Measurements from ENCODE around the gene UTP25. TPM values are rescaled to one million over a fixed set of nuclear protein-coding genes. Genes with fewer than 3 reads are reported as not detected.

The UTP25 gene
- total and polyA plus RNA-seq, 7 experiments from 2014 or later = 3.2 to 16.3 (median 8.0) TPM

DNA sequence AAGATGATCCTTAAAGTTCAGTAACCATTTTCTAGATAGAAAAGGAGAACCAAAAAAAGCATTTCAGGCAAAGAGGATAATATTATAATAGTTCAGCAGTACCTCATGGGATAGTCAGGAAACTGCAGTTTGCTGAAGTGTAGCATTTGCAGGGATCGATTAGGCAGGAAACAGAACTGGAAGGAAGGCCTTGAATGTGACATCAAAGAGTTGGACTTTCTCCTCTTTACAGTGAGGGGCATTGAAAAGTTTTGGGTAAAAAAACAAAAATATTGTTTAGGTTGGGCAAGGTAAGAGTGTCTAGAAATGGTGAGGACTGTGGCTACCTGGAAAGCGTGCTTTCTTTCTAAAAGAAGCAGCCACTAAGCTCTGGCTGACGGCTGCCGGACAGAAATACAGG lies 13.9 kb upstream of the UTP25 start:
- ATAC-seq (no peak), DNase-seq (no peak)
- CTCF ChIA-PET = interaction anchor here (2.2 kb wide), 1 partner anchor 10 kb away, joined by 14 read pairs; no protein-coding TSS in a partner anchor
- H3K4me1 ChIP-seq (ENCODE audit: control insufficient read depth in 2 of 2, insufficient read depth in 2 of 2, low read length in 2 of 2) = no peaks in the 10 kb centered on the region
- peaks cover 0 to 5% (median 0%) of the 10 kb centered on the region in 5 donors for H3K27me3 Mint-ChIP-seq
- intact Hi-C loops (cut with micrococcal nuclease) = no loop called here
- POLR2A ChIA-PET = interaction anchor here (0.6 to 0.8 kb wide), 2 partner anchors 11 to 22 kb away, joined by 3 to 4 read pairs; no protein-coding TSS in a partner anchor
- no peak overlapping the region for H3K27ac Mint-ChIP-seq
- H3K36me3 Mint-ChIP-seq = peaks cover 0 to 5% (median 0%) of the 10 kb centered on the region in 5 donors
- no peaks in the 10 kb centered on the region for H3K9me3 ChIP-seq (ENCODE audit: control insufficient read depth in 2 of 3, low read length in 3 of 3)
- H3K4me3 ChIP-seq (ENCODE audit: low read length) = no peak overlapping the region
- no peak overlapping the region for H3K27ac ChIP-seq (ENCODE audit: low read depth, low read length)
- no peaks in the 10 kb centered on the region for H3K36me3 ChIP-seq (ENCODE audit: control insufficient read depth in 2 of 3, insufficient read depth in 3 of 3, low read length in 3 of 3)
- H3K27me3 ChIP-seq (ENCODE audit: control insufficient read depth in 2 of 2, insufficient read depth in 2 of 2, low read length in 2 of 2) = no peaks in the 10 kb centered on the region
- no peak overlapping the region for H3K4me3 Mint-ChIP-seq
- H3K4me1 Mint-ChIP-seq = peaks cover 0 to 10% (median 2%) of the 10 kb centered on the region in 7 donors
- no peaks in the 10 kb centered on the region for H3K9me3 Mint-ChIP-seq

- Mint-ChIP-seq H3K27me3 (peaks cover 0 to 13% (median 3%) of the 10 kb centered on the region in 5 donors), H3K9me3 (no peaks in the 10 kb centered on the region), H3K4me3 (no peak overlapping the region), H3K36me3 (peaks cover 0 to 5% (median 0%) of the 10 kb centered on the region in 5 donors), H3K27ac (peak overlapping the region in 1 of 9 donors; percentile 3), H3K4me1 (peaks cover 0 to 10% (median 0%) of the 10 kb centered on the region in 7 donors)
- ATAC-seq = no peak
- Histone ChIP-seq H3K27ac (ENCODE audit: low read depth, low read length) (no peak overlapping the region), H3K4me1 (ENCODE audit: control insufficient read depth in 2 of 2, insufficient read depth in 2 of 2, low read length in 2 of 2) (no peaks in the 10 kb centered on the region), H3K27me3 (ENCODE audit: control insufficient read depth in 2 of 2, insufficient read depth in 2 of 2, low read length in 2 of 2) (no peaks in the 10 kb centered on the region), H3K4me3 (ENCODE audit: low read length) (no peak overlapping the region), H3K36me3 (ENCODE audit: control insufficient read depth in 2 of 3, insufficient read depth in 3 of 3, low read length in 3 of 3) (no peaks in the 10 kb centered on the region), H3K9me3 (ENCODE audit: control insufficient read depth in 2 of 3, low read length in 3 of 3) (no peaks in the 10 kb centered on the region)
- intact Hi-C loops (cut with micrococcal nuclease) = no loop called here
- POLR2A ChIA-PET = interaction anchor here (1.1 to 1.6 kb wide), 4 partner anchors 12 to 54 kb away, joined by 3 to 6 read pairs (median 4); partner anchors contain the start of gene UTP25
- peak in 1 of 9 donors; percentile 16 for DNase-seq
- CTCF ChIA-PET = interaction anchor here (0.5 to 1.0 kb wide), 2 partner anchors 12 kb away, joined by 3 to 5 read pairs; partner anchors contain the start of gene UTP25
Observed at GRCh38 chr1:209815490-209815889, 12.3 kb upstream of the UTP25 start.

DNA sequence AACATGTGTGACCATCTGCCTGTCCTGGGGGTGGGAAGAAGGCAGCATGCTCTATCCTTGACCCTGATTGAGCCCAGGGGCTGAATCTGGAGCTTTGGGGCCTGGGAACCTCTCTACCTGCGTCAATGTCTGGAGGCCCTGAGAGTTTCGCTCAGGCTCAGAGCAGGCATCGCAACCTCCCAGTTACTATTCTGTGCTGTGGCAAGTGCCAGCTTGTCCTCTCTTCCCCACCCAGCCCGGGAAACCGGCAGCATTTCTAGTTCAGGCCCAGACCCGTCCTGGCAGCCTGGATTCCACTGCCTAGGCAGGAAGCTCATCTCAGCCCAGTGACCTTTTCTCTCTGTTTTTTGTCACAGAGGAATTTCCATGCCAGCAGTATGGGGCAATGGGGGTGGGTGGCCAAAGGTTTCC lies 11.8 kb upstream of the UTP25 start:
- POLR2A ChIA-PET = interaction anchor here (1.1 to 1.6 kb wide), 4 partner anchors 11 to 54 kb away, joined by 3 to 6 read pairs (median 4); partner anchors contain the start of gene UTP25
- Histone ChIP-seq H3K9me3 (ENCODE audit: control insufficient read depth in 2 of 3, low read length in 3 of 3) (no peaks in the 10 kb centered on the region), H3K4me3 (ENCODE audit: low read length) (no peak overlapping the region), H3K36me3 (ENCODE audit: control insufficient read depth in 2 of 3, insufficient read depth in 3 of 3, low read length in 3 of 3) (no peaks in the 10 kb centered on the region), H3K27ac (ENCODE audit: low read depth, low read length) (no peak overlapping the region), H3K4me1 (ENCODE audit: control insufficient read depth in 2 of 2, insufficient read depth in 2 of 2, low read length in 2 of 2) (no peaks in the 10 kb centered on the region), H3K27me3 (ENCODE audit: control insufficient read depth in 2 of 2, insufficient read depth in 2 of 2, low read length in 2 of 2) (no peaks in the 10 kb centered on the region)
- Mint-ChIP-seq H3K9me3 (no peaks in the 10 kb centered on the region), H3K36me3 (peaks cover 0 to 5% (median 0%) of the 10 kb centered on the region in 5 donors), H3K4me1 (peaks cover 0 to 10% (median 0%) of the 10 kb centered on the region in 7 donors), H3K27ac (no peak overlapping the region), H3K4me3 (no peak overlapping the region), H3K27me3 (peaks cover under 1 to 17% (median 6%) of the 10 kb centered on the region in 5 donors)
- DNase-seq (no peak), ATAC-seq (no peak)
- intact Hi-C loops (cut with micrococcal nuclease) = no loop called here
- CTCF ChIA-PET = interaction anchor here (0.5 to 1.0 kb wide), 2 partner anchors 11 to 12 kb away, joined by 3 to 5 read pairs; partner anchors contain the start of gene UTP25

- H3K27me3 Mint-ChIP-seq = peaks cover 7 to 24% (median 9%) of the 10 kb centered on the region in 5 donors
- no peak overlapping the region for H3K4me3 Mint-ChIP-seq
- ATAC-seq (no peak), DNase-seq (no peak)
- CTCF ChIA-PET = no interaction called here
- H3K36me3 Mint-ChIP-seq = peaks cover 0 to 5% (median 0%) of the 10 kb centered on the region in 5 donors
- POLR2A ChIA-PET = no interaction called here
- no peak overlapping the region for H3K4me3 ChIP-seq (ENCODE audit: low read length)
- intact Hi-C loops (cut with micrococcal nuclease) = no loop called here
- no peaks in the 10 kb centered on the region for H3K4me1 ChIP-seq (ENCODE audit: control insufficient read depth in 2 of 2, insufficient read depth in 2 of 2, low read length in 2 of 2)
- H3K27me3 ChIP-seq (ENCODE audit: control insufficient read depth in 2 of 2, insufficient read depth in 2 of 2, low read length in 2 of 2) = no peaks in the 10 kb centered on the region
- H3K9me3 Mint-ChIP-seq = no peaks in the 10 kb centered on the region
- H3K36me3 ChIP-seq (ENCODE audit: control insufficient read depth in 2 of 3, insufficient read depth in 3 of 3, low read length in 3 of 3) = no peaks in the 10 kb centered on the region
- no peak overlapping the region for H3K27ac Mint-ChIP-seq
- H3K4me1 Mint-ChIP-seq = peaks cover 0 to 10% (median 0%) of the 10 kb centered on the region in 7 donors
- no peaks in the 10 kb centered on the region for H3K9me3 ChIP-seq (ENCODE audit: control insufficient read depth in 2 of 3, low read length in 3 of 3)
- no peak overlapping the region for H3K27ac ChIP-seq (ENCODE audit: low read depth, low read length)
Observed at GRCh38 chr1:209816923-209817322, 10.8 kb upstream of the UTP25 start.

GRCh38 chr1:209817691-209818090 lies 10.1 kb upstream of the UTP25 start:
- CTCF ChIA-PET = no interaction called here
- no peak overlapping the region for H3K4me3 Mint-ChIP-seq
- peaks cover 0 to 5% (median 0%) of the 10 kb centered on the region in 5 donors for H3K36me3 Mint-ChIP-seq
- no peak overlapping the region for H3K27ac ChIP-seq (ENCODE audit: low read depth, low read length)
- H3K4me3 ChIP-seq (ENCODE audit: low read length) = no peak overlapping the region
- no peak overlapping the region for H3K27ac Mint-ChIP-seq
- no peak for ATAC-seq
- no peaks in the 10 kb centered on the region for H3K9me3 ChIP-seq (ENCODE audit: control insufficient read depth in 2 of 3, low read length in 3 of 3)
- H3K27me3 Mint-ChIP-seq = peaks cover 7 to 26% (median 12%) of the 10 kb centered on the region in 5 donors
- intact Hi-C loops (cut with micrococcal nuclease) = no loop called here
- POLR2A ChIA-PET = interaction anchor here (1.4 kb wide), 1 partner anchor 13 kb away, joined by 3 read pairs; no protein-coding TSS in a partner anchor
- H3K4me1 ChIP-seq (ENCODE audit: control insufficient read depth in 2 of 2, insufficient read depth in 2 of 2, low read length in 2 of 2) = no peaks in the 10 kb centered on the region
- no peaks in the 10 kb centered on the region for H3K36me3 ChIP-seq (ENCODE audit: control insufficient read depth in 2 of 3, insufficient read depth in 3 of 3, low read length in 3 of 3)
- peaks cover under 1 to 12% (median 2%) of the 10 kb centered on the region in 7 donors for H3K4me1 Mint-ChIP-seq
- no peaks in the 10 kb centered on the region for H3K9me3 Mint-ChIP-seq
- DNase-seq = no peak
- H3K27me3 ChIP-seq (ENCODE audit: control insufficient read depth in 2 of 2, insufficient read depth in 2 of 2, low read length in 2 of 2) = no peaks in the 10 kb centered on the region

- Histone ChIP-seq H3K36me3 (ENCODE audit: control insufficient read depth in 2 of 3, insufficient read depth in 3 of 3, low read length in 3 of 3) (no peaks in the 10 kb centered on the region), H3K9me3 (ENCODE audit: control insufficient read depth in 2 of 3, low read length in 3 of 3) (no peaks in the 10 kb centered on the region), H3K4me1 (ENCODE audit: control insufficient read depth in 2 of 2, insufficient read depth in 2 of 2, low read length in 2 of 2) (no peaks in the 10 kb centered on the region), H3K27me3 (ENCODE audit: control insufficient read depth in 2 of 2, insufficient read depth in 2 of 2, low read length in 2 of 2) (no peaks in the 10 kb centered on the region), H3K4me3 (ENCODE audit: low read length) (no peak overlapping the region), H3K27ac (ENCODE audit: low read depth, low read length) (no peak overlapping the region)
- H3K4me1 Mint-ChIP-seq = peaks cover 5 to 20% (median 10%) of the 10 kb centered on the region in 7 donors
- no peak for ATAC-seq
- H3K36me3 Mint-ChIP-seq = peaks cover 0 to 1% (median 0%) of the 10 kb centered on the region in 5 donors
- no peak overlapping the region for H3K27ac Mint-ChIP-seq
- DNase-seq = no peak
- no peaks in the 10 kb centered on the region for H3K9me3 Mint-ChIP-seq
- peaks cover 7 to 31% (median 13%) of the 10 kb centered on the region in 5 donors for H3K27me3 Mint-ChIP-seq
- H3K4me3 Mint-ChIP-seq = no peak overlapping the region
- CTCF ChIA-PET = no interaction called here
- POLR2A ChIA-PET = interaction anchor here (0.6 to 11.0 kb wide), 3 partner anchors 23 to 50 kb away, joined by 3 to 62 read pairs (median 4); no protein-coding TSS in a partner anchor
- intact Hi-C loops (cut with micrococcal nuclease) = no loop called here
Observed at GRCh38 chr1:209819058-209819457, 8.7 kb upstream of the UTP25 start.
